Measurements from ENCODE around the gene SLC22A2.
"Not testable (repeated sequence)": the region's sequence is repeated elsewhere in the genome, so short reads cannot be mapped to it uniquely, and the experiment has no call there.

Gene SLC22A2

DNA sequence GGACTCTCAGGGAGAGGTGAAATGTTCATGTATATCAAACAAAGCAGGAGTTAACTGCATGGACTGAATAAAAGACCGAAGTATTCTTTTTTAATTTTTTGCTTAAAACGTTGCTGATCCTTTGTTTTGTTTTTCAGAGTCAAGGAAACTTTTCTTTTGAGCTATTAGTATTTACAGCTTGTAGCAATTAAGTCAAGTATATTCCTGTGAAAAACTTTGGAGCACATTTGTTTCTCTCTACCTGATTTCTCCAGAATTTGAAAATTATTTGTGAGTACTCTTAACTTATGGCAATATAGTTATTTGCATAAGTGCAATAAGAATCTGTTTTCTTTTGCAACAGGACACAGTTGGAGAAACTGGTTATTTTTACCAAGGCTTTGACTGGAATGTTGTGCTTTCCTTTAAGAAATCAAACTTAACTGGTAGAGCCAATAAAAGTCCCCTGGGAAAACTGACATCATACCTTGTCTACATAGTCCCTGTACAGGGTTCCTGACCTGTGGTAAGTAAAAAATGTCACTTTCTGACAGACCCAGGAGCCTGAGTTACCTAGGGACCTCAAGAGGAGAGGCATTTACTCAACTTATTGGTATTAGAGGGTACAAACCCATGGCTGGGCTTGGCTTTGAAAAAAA, 22.3 kb downstream of the SLC22A2 start:
- not testable (repeated sequence) for H3K9me2 ChIP-seq (replicated peaks; ENCODE audit: low read depth, low read length); H3K27me3 ChIP-seq (ENCODE audit: insufficient read depth, low read length, poor library complexity, severe bottlenecking); H3K4me3 ChIP-seq (ENCODE audit: low read length, poor library complexity, severe bottlenecking)

GRCh38 chr6:160233950-160234640, 24.5 kb downstream of the SLC22A2 start:
- not testable (repeated sequence) for H3K4me1 ChIP-seq (ENCODE audit: insufficient read depth, low read length, poor library complexity, severe bottlenecking); H3K9me2 ChIP-seq (replicated peaks; ENCODE audit: low read depth, low read length); H2AFZ ChIP-seq (ENCODE audit: low read length); H3K79me2 ChIP-seq (ENCODE audit: insufficient read depth, low read length); H3F3A ChIP-seq (ENCODE audit: low read depth); H3K9ac ChIP-seq (ENCODE audit: low read depth, low read length, poor library complexity, severe bottlenecking); H3K36me3 ChIP-seq (ENCODE audit: insufficient read depth, low read length); H3K4me3 ChIP-seq (ENCODE audit: low read length, poor library complexity, severe bottlenecking); H3K9me3 ChIP-seq (ENCODE audit: insufficient read depth, low read depth, low read length); H4K20me1 ChIP-seq (ENCODE audit: insufficient read depth, low read length, poor library complexity, severe bottlenecking); H3K27me3 ChIP-seq (ENCODE audit: insufficient read depth, low read length, poor library complexity, severe bottlenecking); H3K4me2 ChIP-seq (ENCODE audit: low read depth, low read length, poor library complexity, severe bottlenecking)

More for the DNA sequence above, 22.3 kb downstream of the SLC22A2 start:
- H3K4me1 ChIP-seq (ENCODE audit: insufficient read depth, low read length, poor library complexity, severe bottlenecking); H4K20me1 ChIP-seq (ENCODE audit: insufficient read depth, low read length, poor library complexity, severe bottlenecking); H3K9ac ChIP-seq (ENCODE audit: low read depth, low read length, poor library complexity, severe bottlenecking); H3F3A ChIP-seq (ENCODE audit: low read depth); H2AFZ ChIP-seq (ENCODE audit: low read length); H3K79me2 ChIP-seq (ENCODE audit: insufficient read depth, low read length); H3K36me3 ChIP-seq (ENCODE audit: insufficient read depth, low read length); H3K4me2 ChIP-seq (ENCODE audit: low read depth, low read length, poor library complexity, severe bottlenecking); H3K9me3 ChIP-seq (ENCODE audit: insufficient read depth, low read depth, low read length): not testable (repeated sequence)

GRCh38 chr6:160227769-160228161, 30.9 kb downstream of the SLC22A2 start:
- no peak overlapping the region for H3K4me3 ChIP-seq (ENCODE audit: low read length, poor library complexity, severe bottlenecking)
- H3K9me3 ChIP-seq (ENCODE audit: insufficient read depth, low read depth, low read length) = no peaks in the 10 kb centered on the region
- no peak overlapping the region for H3K9ac ChIP-seq (ENCODE audit: low read depth, low read length, poor library complexity, severe bottlenecking)

DNA sequence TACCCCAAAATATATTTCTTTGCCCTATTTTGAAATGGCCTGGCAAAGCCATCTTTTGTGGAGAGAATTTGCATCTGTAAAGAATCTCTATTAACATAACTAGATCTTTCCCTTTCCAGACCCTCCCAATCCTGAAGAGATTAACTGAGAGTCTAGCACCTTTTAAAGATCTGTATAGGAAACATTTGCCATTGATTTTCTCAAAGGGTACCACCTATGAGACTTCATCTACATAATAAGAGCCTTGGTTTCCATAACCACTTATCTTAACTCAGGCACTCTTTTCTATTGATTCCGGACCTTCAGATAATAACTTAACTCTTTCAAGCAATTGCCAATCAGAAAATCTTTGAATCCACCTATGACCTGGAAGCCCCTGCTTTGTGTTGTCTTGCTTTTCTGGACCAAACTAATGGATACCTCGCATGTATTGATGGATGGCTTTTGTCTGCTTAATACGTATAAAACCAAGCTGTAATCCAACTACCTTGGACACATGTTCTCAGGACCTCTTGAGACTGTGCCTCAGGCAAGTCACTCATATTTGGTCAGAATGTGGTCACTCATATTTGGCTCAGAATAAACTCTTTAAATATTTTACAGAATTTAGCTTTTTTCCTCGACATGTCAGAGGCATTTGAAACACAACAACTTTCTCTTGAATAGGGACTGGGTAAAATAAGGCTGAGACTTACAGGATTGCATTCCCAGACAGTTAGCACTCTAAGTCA, 31.4 kb downstream of the SLC22A2 start:
- Histone ChIP-seq H3K9me2 (replicated peaks; ENCODE audit: low read depth, low read length) (no peaks in the 10 kb centered on the region), H3K79me2 (ENCODE audit: insufficient read depth, low read length) (no peaks in the 10 kb centered on the region), H3K36me3 (ENCODE audit: insufficient read depth, low read length) (no peaks in the 10 kb centered on the region), H4K20me1 (ENCODE audit: insufficient read depth, low read length, poor library complexity, severe bottlenecking) (no peaks in the 10 kb centered on the region), H3K9ac (ENCODE audit: low read depth, low read length, poor library complexity, severe bottlenecking) (no peak overlapping the region), H3F3A (ENCODE audit: low read depth) (no peaks in the 10 kb centered on the region), H3K27me3 (ENCODE audit: insufficient read depth, low read length, poor library complexity, severe bottlenecking) (no peaks in the 10 kb centered on the region), H3K4me1 (ENCODE audit: insufficient read depth, low read length, poor library complexity, severe bottlenecking) (no peaks in the 10 kb centered on the region), H3K4me2 (ENCODE audit: low read depth, low read length, poor library complexity, severe bottlenecking) (no peak overlapping the region), H3K9me3 (ENCODE audit: insufficient read depth, low read depth, low read length) (no peaks in the 10 kb centered on the region), H2AFZ (ENCODE audit: low read length) (no peak overlapping the region), H3K4me3 (ENCODE audit: low read length, poor library complexity, severe bottlenecking) (no peak overlapping the region)
- no peak for TF ChIP-seq EZH2phosphoT487 (IDR thresholded peaks at IDR 0.05; ENCODE audit: borderline replicate concordance)
- TF ChIP-seq, protein P1, sequence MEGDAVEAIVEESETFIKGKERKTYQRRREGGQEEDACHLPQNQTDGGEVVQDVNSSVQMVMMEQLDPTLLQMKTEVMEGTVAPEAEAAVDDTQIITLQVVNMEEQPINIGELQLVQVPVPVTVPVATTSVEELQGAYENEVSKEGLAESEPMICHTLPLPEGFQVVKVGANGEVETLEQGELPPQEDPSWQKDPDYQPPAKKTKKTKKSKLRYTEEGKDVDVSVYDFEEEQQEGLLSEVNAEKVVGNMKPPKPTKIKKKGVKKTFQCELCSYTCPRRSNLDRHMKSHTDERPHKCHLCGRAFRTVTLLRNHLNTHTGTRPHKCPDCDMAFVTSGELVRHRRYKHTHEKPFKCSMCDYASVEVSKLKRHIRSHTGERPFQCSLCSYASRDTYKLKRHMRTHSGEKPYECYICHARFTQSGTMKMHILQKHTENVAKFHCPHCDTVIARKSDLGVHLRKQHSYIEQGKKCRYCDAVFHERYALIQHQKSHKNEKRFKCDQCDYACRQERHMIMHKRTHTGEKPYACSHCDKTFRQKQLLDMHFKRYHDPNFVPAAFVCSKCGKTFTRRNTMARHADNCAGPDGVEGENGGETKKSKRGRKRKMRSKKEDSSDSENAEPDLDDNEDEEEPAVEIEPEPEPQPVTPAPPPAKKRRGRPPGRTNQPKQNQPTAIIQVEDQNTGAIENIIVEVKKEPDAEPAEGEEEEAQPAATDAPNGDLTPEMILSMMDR (conservative IDR thresholded peaks at IDR 0.05; ENCODE audit: low read length) = no peak

More at GRCh38 chr6:160227769-160228161, 30.9 kb downstream of the SLC22A2 start:
- no peaks in the 10 kb centered on the region for H4K20me1 ChIP-seq (ENCODE audit: insufficient read depth, low read length, poor library complexity, severe bottlenecking)
- H3K4me2 ChIP-seq (ENCODE audit: low read depth, low read length, poor library complexity, severe bottlenecking) = no peak overlapping the region
- no peaks in the 10 kb centered on the region for H3K79me2 ChIP-seq (ENCODE audit: insufficient read depth, low read length)
- no peaks in the 10 kb centered on the region for H3F3A ChIP-seq (ENCODE audit: low read depth)
- no peak overlapping the region for H2AFZ ChIP-seq (ENCODE audit: low read length)
- no peaks in the 10 kb centered on the region for H3K36me3 ChIP-seq (ENCODE audit: insufficient read depth, low read length)
- no peak for TF ChIP-seq EZH2phosphoT487 (IDR thresholded peaks at IDR 0.05; ENCODE audit: borderline replicate concordance)
- TF ChIP-seq, protein P1 (conservative IDR thresholded peaks at IDR 0.05; ENCODE audit: low read length) = no peak
- no peaks in the 10 kb centered on the region for H3K9me2 ChIP-seq (replicated peaks; ENCODE audit: low read depth, low read length)
- no peaks in the 10 kb centered on the region for H3K4me1 ChIP-seq (ENCODE audit: insufficient read depth, low read length, poor library complexity, severe bottlenecking)
- no peaks in the 10 kb centered on the region for H3K27me3 ChIP-seq (ENCODE audit: insufficient read depth, low read length, poor library complexity, severe bottlenecking)

Data from Loucy (cell line).